ENCODE results near the gene RILPL1.

- TF ChIP-seq, protein P1, sequence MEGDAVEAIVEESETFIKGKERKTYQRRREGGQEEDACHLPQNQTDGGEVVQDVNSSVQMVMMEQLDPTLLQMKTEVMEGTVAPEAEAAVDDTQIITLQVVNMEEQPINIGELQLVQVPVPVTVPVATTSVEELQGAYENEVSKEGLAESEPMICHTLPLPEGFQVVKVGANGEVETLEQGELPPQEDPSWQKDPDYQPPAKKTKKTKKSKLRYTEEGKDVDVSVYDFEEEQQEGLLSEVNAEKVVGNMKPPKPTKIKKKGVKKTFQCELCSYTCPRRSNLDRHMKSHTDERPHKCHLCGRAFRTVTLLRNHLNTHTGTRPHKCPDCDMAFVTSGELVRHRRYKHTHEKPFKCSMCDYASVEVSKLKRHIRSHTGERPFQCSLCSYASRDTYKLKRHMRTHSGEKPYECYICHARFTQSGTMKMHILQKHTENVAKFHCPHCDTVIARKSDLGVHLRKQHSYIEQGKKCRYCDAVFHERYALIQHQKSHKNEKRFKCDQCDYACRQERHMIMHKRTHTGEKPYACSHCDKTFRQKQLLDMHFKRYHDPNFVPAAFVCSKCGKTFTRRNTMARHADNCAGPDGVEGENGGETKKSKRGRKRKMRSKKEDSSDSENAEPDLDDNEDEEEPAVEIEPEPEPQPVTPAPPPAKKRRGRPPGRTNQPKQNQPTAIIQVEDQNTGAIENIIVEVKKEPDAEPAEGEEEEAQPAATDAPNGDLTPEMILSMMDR (IDR thresholded peaks at IDR 0.05; ENCODE audit: poor library complexity): no peak
- TF ChIP-seq EZH2phosphoT487 (IDR thresholded peaks at IDR 0.05; ENCODE audit: low read depth, severe bottlenecking, unreplicated experiment) (no peak), EZH2 (IDR thresholded peaks at IDR 0.05; ENCODE audit: borderline replicate concordance) (no peak)
Observed at GRCh38 chr12:123465084-123465483, 68.4 kb downstream of the RILPL1 start.

All from hepatocyte (in vitro differentiated cells).